ENCODE measurements around the gene BLOC1S5. TPM values are rescaled to one million over a fixed set of nuclear protein-coding genes. Genes with fewer than 3 reads are reported as not detected.

Gene BLOC1S5
- total and polyA plus RNA-seq, 2 of the 8 experiments (the other 6 are each of a cell fraction or from before 2014, with no cell fraction given), result 3.4 to 17.2 TPM

DNA sequence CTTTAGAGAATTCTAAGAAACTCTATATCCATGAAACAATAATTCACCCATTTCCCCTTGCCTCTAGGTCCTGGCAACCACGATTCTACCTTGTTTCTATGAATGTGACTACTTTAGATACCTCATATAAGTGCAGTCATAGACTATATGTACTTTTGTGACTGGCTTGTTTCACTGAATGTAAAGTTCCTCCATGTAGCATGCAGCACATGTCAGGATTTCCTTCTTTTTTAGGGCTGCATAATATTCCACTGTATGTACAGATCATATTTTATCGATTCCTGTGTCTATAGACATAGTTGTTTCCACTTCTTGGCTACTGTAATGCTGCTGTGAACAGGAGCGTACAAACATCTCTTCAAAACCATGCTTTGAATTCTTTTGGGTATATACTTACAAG lies 26.5 kb upstream of the BLOC1S5 start:
- POLR2A ChIA-PET (ENCODE audit: partially characterized antibody), result no interaction called here
- Histone ChIP-seq H3K23me2 (ENCODE audit: low read depth, low read length) (no peaks in the 10 kb centered on the region), H3K4me3 (ENCODE audit: extremely low read depth in 1 of 4, insufficient read depth in 2 of 4, low read depth in 3 of 4, low read length in 4 of 4) (no peak overlapping the region), H2BK12ac (ENCODE audit: low read depth, low read length) (no peak overlapping the region), H3K4me1 (replicated peaks in 1 of 4; ENCODE audit: control insufficient read depth in 3 of 4, insufficient read depth in 4 of 4, low read length in 3 of 4) (no peaks in the 10 kb centered on the region), H4K20me1 (replicated peaks in 1 of 2; ENCODE audit: control insufficient read depth in 1 of 2, insufficient read depth in 2 of 2, low read length in 2 of 2) (peaks cover 0 to 4% of the 10 kb centered on the region in 2 experiments), H3K9ac (replicated peaks in 1 of 4; ENCODE audit: extremely low read depth in 1 of 4, low read depth in 3 of 4, low read length in 3 of 4) (no peak overlapping the region), H3K27ac (ENCODE audit: low read depth, low read length) (no peak overlapping the region), H2BK5ac (ENCODE audit: low read depth, low read length) (no peak overlapping the region), H2BK20ac (ENCODE audit: low read length) (no peak overlapping the region), H3K36me3 (ENCODE audit: control insufficient read depth in 2 of 4, insufficient read depth in 4 of 4, low read length in 3 of 4) (peaks cover 9 to 99% (median 57%) of the 10 kb centered on the region in 4 experiments; a peak in 7 of 8 replicates), H2BK120ac (replicated peaks; ENCODE audit: low read depth, low read length) (no peak overlapping the region), H3K27me3 (replicated peaks in 1 of 4; ENCODE audit: control insufficient read depth in 3 of 4, extremely low read depth in 1 of 4, insufficient read depth in 3 of 4, low read length in 3 of 4) (no peaks in the 10 kb centered on the region), H4K91ac (replicated peaks; ENCODE audit: insufficient read length, low read length) (no peak overlapping the region), H2AK5ac (ENCODE audit: low read depth, low read length) (no peak overlapping the region), H3K79me2 (ENCODE audit: control insufficient read depth in 1 of 2, insufficient read depth in 2 of 2, low read length in 2 of 2) (peaks cover 3 to 65% of the 10 kb centered on the region in 2 experiments; a peak in 3 of 4 replicates), H3K18ac (ENCODE audit: extremely low read depth, low read length) (no peak overlapping the region), H3K4me2 (ENCODE audit: insufficient read depth in 1 of 2, low read depth in 2 of 2, low read length in 2 of 2) (no peak overlapping the region), H2BK15ac (ENCODE audit: low read length) (no peak overlapping the region), H3K4ac (replicated peaks; ENCODE audit: insufficient read length, low read depth, low read length) (no peak overlapping the region), H4K5ac (ENCODE audit: insufficient read length, low read depth, low read length) (no peak overlapping the region), H4K8ac (ENCODE audit: extremely low read depth, insufficient read depth, low read length) (no peak overlapping the region), H3K56ac (replicated peaks; ENCODE audit: insufficient read length, low read depth, low read length) (no peak overlapping the region), H3K23ac (ENCODE audit: insufficient read length) (no peak overlapping the region), H3K14ac (ENCODE audit: insufficient read length) (no peak overlapping the region), H2AFZ (ENCODE audit: low read length) (no peak overlapping the region), H3K79me1 (ENCODE audit: low read depth, low read length) (no peaks in the 10 kb centered on the region), H3K9me3 (ENCODE audit: insufficient read depth in 2 of 2, low read depth in 1 of 2, low read length in 1 of 2) (peaks cover 0 to 4% of the 10 kb centered on the region in 2 experiments; a peak in 1 of 4 replicates)
- CTCF ChIA-PET (ENCODE audit: partially characterized antibody), result no interaction called here
- DNase-seq (ENCODE audit: low read depth in 1 of 2, low spot score in 2 of 2) (no peak), FAIRE-seq (no peak)
- WGBS, 2 experiments (ENCODE audit: extremely low coverage in 1 of 2, insufficient coverage in 1 of 2, insufficient read length in 1 of 2, insufficient replicate concordance in 2 of 2, low coverage in 1 of 2, low lambda C conversion rate in 2 of 2, missing lambda C conversion rate in 1 of 2), result 92% methylated on average over 3 of the region's 3 CpGs; no CpG with 5 or more reads in 1 of the 2 experiments
- no peak for TF ChIP-seq SIX5 (IDR thresholded peaks at IDR 0.05; ENCODE audit: low read depth, low read length)
